Body of pancreas (tissue), 4 donors: ENCODE results near the gene SLC1A5.

ENCODE experiments used
- CTCF ChIP-seq, 7 experiments: fragments of 450-650 bp in 4 of 7; fragments of 200-600 bp in 3 of 7; sonication (generic) in 3 of 7; IDR thresholded peaks; one replicate each; pipeline ENCODE4 v1.5.1; 2016 to 2019; ENCODE audit warnings: antibody characterized with exemption in 7 of 7
- POLR2A ChIP-seq, 3 donors: fragments of 450-650 bp; IDR thresholded peaks; one replicate each; pipeline ENCODE4 v1.6.1; 2016; ENCODE audit warnings: antibody characterized with exemption in 3 of 3, mild to moderate bottlenecking in 2 of 3

GRCh38 chr19:46813839-46814358 lies 25.5 kb upstream of the SLC1A5 start:
- TF ChIP-seq POLR2A (IDR thresholded peaks at IDR 0.05) (no peak), CTCF (IDR thresholded peaks at IDR 0.05) (no peak)
